Measurements from ENCODE around the gene CTSE. TPM values are rescaled to one million over a fixed set of nuclear protein-coding genes. Genes with fewer than 3 reads are reported as not detected.
"Not testable (repeated sequence)": the region's sequence is repeated elsewhere in the genome, so short reads cannot be mapped to it uniquely, and the experiment has no call there.

Gene CTSE
- total and polyA plus RNA-seq, 9 of the 15 experiments (the other 6 are each of a cell fraction or from before 2014, with no cell fraction given): 0.04 to 0.18 (median 0.09) TPM; not detected in 4

DNA sequence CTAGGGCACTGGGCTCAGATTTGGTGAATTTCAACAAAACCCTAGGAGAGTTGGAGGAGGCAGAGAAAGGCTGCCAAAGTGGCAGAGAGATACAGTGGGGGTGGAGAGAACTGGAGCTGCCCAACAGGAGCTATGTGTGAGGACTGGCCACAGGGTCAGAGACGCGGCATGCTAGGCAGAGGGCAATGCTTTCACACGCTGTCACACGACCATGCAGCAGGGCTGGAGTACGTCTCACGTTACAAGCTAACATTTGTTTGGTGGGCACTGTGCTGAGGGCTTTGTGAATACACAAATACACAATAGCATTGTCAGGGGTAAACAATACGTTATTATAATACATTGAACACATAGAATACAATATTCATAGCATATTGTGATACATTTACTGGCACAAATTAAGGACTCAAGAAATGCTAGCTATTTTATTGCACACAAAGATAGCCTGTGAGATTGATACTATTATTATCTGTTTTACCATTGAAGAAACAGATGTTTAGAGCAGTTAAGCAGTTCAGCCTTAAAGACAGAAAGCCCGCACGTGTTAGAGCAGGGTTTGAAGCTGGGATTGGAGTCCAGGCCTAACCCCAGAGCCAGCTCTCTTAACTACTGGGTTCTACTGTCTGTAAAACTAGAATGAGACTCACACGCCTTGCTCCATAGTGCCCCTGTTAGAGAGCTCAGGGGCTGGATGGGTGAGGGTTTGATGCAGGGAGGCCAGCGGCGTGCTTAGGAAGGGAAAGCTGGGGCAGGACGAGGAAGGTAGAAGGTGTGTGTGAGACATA is 25.0 kb downstream of the CTSE start:
- H3K4me2 ChIP-seq (ENCODE audit: insufficient read depth, low read length): no peak overlapping the region

DNA sequence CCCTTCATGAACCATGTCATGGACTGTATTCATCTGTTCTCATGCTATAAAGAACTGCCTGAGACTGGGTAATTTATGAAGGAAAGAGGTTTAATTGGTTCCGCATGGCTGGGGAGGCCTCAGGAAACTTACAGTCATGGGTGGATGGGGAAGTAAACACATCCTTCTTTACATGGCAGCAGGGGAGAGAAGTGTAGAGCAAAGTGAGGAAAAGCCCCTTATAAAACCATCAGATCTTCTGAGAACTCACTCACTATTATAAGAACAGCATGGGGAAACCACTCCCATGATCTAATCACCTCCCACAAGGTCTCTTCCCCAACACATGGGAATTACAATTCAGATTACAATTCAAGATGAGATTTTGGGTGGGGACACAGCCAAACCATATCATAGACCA is 27.1 kb downstream of the CTSE start:
- ATAC-seq; FAIRE-seq; CTCF ChIA-PET (ENCODE audit: low intra/inter-chr PET ratio); H2AFZ ChIP-seq (ENCODE audit: low read depth, low read length); H3K4me1 ChIP-seq (replicated peaks in 1 of 2; ENCODE audit: control insufficient read depth in 2 of 2, insufficient read depth in 2 of 2, low read length in 2 of 2); DNase-seq (ENCODE audit: extremely low read depth in 1 of 4, low spot score in 3 of 4); H3K9ac ChIP-seq (ENCODE audit: insufficient read depth in 1 of 2, low read depth in 2 of 2, low read length in 2 of 2); H3K9me3 ChIP-seq (replicated peaks; ENCODE audit: control insufficient read depth, insufficient read depth, low read depth, low read length); H3K4me3 ChIP-seq; BruUV-seq (replicated peaks); in situ Hi-C loops (cut with MboI); H3K9me1 ChIP-seq (ENCODE audit: control insufficient read depth, insufficient read depth, low read length); H3K36me3 ChIP-seq (ENCODE audit: control insufficient read depth, insufficient read depth, low read length); H3K4me2 ChIP-seq (ENCODE audit: insufficient read depth, low read length); H3K79me2 ChIP-seq (ENCODE audit: control insufficient read depth, insufficient read depth, low read length); H3K27ac ChIP-seq (ENCODE audit: extremely low read depth, low read depth, low read length); intact Hi-C loops (cut with micrococcal nuclease); POLR2A ChIA-PET; H4K20me1 ChIP-seq (replicated peaks; ENCODE audit: control insufficient read depth, insufficient read depth, low read length): not testable (repeated sequence)
- 23% methylated on average over 1 of the region's 1 CpG for WGBS (ENCODE audit: insufficient coverage, low coverage, missing lambda C conversion rate)
- H3K27me3 ChIP-seq (ENCODE audit: control insufficient read depth in 2 of 2, insufficient read depth in 2 of 2, low read length in 2 of 2): peaks cover 11 to 50% of the 10 kb centered on the region in 2 experiments

More for the DNA sequence above, 25.0 kb downstream of the CTSE start:
- no peak overlapping the region for H2AFZ ChIP-seq (ENCODE audit: low read depth, low read length)
- no peaks in the 10 kb centered on the region for H3K79me2 ChIP-seq (ENCODE audit: control insufficient read depth, insufficient read depth, low read length)
- no peak overlapping the region for H3K4me3 ChIP-seq
- CTCF ChIA-PET (ENCODE audit: low intra/inter-chr PET ratio): no interaction called here
- BruUV-seq (replicated peaks): no TSS peak
- FAIRE-seq: no peak
- H3K9me1 ChIP-seq (ENCODE audit: control insufficient read depth, insufficient read depth, low read length): no peaks in the 10 kb centered on the region
- peaks cover 6 to 53% of the 10 kb centered on the region in 2 experiments; a peak in 4 of 5 replicates for H3K27me3 ChIP-seq (ENCODE audit: control insufficient read depth in 2 of 2, insufficient read depth in 2 of 2, low read length in 2 of 2)
- WGBS (ENCODE audit: insufficient coverage, low coverage, missing lambda C conversion rate): 5% methylated on average over 13 of the region's 13 CpGs
- H4K20me1 ChIP-seq (replicated peaks; ENCODE audit: control insufficient read depth, insufficient read depth, low read length): 0 out of 2 replicates have a peak, but pooled peaks cover 4% of the 10 kb centered on the region
- no peak overlapping the region for H3K27ac ChIP-seq (ENCODE audit: extremely low read depth, low read depth, low read length)
- H3K36me3 ChIP-seq (ENCODE audit: control insufficient read depth, insufficient read depth, low read length): no peaks in the 10 kb centered on the region
- TF ChIP-seq ZNF717 (CRISPR knock-in tag; IDR thresholded peaks at IDR 0.05): no peak
- DNase-seq (ENCODE audit: extremely low read depth in 1 of 4, low spot score in 3 of 4): no peak
- peak overlapping the region in 1 of 2 experiments; percentile 10; a peak in 1 of 4 replicates for H3K9ac ChIP-seq (ENCODE audit: insufficient read depth in 1 of 2, low read depth in 2 of 2, low read length in 2 of 2)
- in situ Hi-C loops (cut with MboI): no loop called here
- intact Hi-C loops (cut with micrococcal nuclease): no loop called here
- no peaks in the 10 kb centered on the region for H3K9me3 ChIP-seq (replicated peaks; ENCODE audit: control insufficient read depth, insufficient read depth, low read depth, low read length)
- ATAC-seq: no peak
- H3K4me1 ChIP-seq (replicated peaks in 1 of 2; ENCODE audit: control insufficient read depth in 2 of 2, insufficient read depth in 2 of 2, low read length in 2 of 2): peaks cover 8 to 12% of the 10 kb centered on the region in 2 experiments
- POLR2A ChIA-PET: interaction anchor here (0.6 kb wide), 1 partner anchor 108 kb away, joined by 3 read pairs; no protein-coding TSS in a partner anchor
